ENCODE measurements around the gene MAPK1. TPM values are rescaled to one million over a fixed set of nuclear protein-coding genes. Genes with fewer than 3 reads are reported as not detected.

MAPK1 gene
- total RNA-seq, 1 experiment from 2014 or later = 87.4 TPM

DNA sequence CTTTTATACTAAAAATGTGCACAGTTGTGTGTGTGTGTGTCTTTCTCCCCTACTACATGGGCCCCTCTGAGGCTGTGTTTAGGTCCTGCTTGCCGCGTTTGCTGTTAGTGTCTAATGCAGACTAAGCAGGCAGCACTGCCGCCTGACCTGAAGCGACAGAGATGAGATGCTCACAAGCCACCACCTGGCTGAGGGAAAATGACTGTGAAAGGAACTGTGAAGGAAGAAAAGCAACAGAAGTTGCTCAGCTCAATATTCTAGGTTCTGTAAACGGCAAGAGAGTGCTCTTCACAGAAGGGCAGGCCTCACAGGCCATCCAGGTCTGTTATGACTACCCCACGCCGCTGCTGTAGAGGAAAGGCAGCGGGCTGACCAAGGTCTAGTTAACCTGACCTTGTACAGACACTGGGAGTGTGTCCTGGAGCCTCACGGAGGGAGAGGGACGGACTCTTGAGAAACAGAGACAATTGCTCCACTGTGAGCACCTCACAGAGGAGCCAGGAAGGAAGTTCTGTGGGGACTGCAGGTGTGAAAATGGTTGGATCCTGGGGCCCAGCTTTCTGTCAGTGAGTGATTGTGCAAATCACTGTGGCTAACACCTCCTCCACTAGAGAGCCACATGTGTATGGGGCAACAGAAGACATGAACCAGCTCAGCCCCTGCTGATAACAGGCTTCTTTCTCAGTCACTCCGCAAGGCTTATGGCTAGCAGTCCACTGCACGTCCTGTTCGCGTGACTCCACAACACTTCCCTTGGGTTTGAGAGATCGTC lies 100.6 kb downstream of the MAPK1 start:
- no peak for ATAC-seq
- Mint-ChIP-seq H3K27ac (peak overlapping the region; percentile 7; the same call in 1 of the 2 replicates), H3K27me3 (ENCODE audit: low read depth) (no peaks in the 10 kb centered on the region), H3K4me3 (no peak overlapping the region), H3K9me3 (no peaks in the 10 kb centered on the region), H3K36me3 (peaks cover 88% of the 10 kb centered on the region), H3K4me1 (no peaks in the 10 kb centered on the region)
- TF ChIP-seq NFATC4 (CRISPR knock-in tag; IDR thresholded peaks at IDR 0.05) (no peak), NR2C2 (CRISPR knock-in tag; IDR thresholded peaks at IDR 0.05) (no peak), NR3C1 (CRISPR knock-in tag; conservative IDR thresholded peaks at IDR 0.05; ENCODE audit: low read depth) (no peak), MYBL2 (CRISPR knock-in tag; IDR thresholded peaks at IDR 0.05) (no peak), IRF2 (CRISPR knock-in tag; IDR thresholded peaks at IDR 0.05; ENCODE audit: borderline replicate concordance, low read depth) (no peak), ESRRA (CRISPR knock-in tag; IDR thresholded peaks at IDR 0.05; ENCODE audit: borderline replicate concordance) (no peak), HMGA2 (CRISPR knock-in tag; IDR thresholded peaks at IDR 0.05) (no peak), FOXP1 (CRISPR knock-in tag; IDR thresholded peaks at IDR 0.05; ENCODE audit: borderline replicate concordance) (no peak), JUN (CRISPR knock-in tag; IDR thresholded peaks at IDR 0.05) (no peak), CREM (CRISPR knock-in tag; IDR thresholded peaks at IDR 0.05) (no peak), ZBTB21 (CRISPR knock-in tag; IDR thresholded peaks at IDR 0.05; ENCODE audit: borderline replicate concordance) (no peak)
- TF ChIP-seq, protein P1, sequence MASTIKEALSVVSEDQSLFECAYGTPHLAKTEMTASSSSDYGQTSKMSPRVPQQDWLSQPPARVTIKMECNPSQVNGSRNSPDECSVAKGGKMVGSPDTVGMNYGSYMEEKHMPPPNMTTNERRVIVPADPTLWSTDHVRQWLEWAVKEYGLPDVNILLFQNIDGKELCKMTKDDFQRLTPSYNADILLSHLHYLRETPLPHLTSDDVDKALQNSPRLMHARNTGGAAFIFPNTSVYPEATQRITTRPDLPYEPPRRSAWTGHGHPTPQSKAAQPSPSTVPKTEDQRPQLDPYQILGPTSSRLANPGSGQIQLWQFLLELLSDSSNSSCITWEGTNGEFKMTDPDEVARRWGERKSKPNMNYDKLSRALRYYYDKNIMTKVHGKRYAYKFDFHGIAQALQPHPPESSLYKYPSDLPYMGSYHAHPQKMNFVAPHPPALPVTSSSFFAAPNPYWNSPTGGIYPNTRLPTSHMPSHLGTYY (CRISPR knock-in tag; IDR thresholded peaks at IDR 0.05) = no peak
- TF ChIP-seq, protein P2, sequence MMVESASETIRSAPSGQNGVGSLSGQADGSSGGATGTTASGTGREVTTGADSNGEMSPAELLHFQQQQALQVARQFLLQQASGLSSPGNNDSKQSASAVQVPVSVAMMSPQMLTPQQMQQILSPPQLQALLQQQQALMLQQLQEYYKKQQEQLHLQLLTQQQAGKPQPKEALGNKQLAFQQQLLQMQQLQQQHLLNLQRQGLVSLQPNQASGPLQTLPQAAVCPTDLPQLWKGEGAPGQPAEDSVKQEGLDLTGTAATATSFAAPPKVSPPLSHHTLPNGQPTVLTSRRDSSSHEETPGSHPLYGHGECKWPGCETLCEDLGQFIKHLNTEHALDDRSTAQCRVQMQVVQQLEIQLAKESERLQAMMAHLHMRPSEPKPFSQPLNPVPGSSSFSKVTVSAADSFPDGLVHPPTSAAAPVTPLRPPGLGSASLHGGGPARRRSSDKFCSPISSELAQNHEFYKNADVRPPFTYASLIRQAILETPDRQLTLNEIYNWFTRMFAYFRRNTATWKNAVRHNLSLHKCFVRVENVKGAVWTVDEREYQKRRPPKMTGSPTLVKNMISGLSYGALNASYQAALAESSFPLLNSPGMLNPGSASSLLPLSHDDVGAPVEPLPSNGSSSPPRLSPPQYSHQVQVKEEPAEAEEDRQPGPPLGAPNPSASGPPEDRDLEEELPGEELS (CRISPR knock-in tag; IDR thresholded peaks at IDR 0.05) = no peak
- TF ChIP-seq, protein P3, sequence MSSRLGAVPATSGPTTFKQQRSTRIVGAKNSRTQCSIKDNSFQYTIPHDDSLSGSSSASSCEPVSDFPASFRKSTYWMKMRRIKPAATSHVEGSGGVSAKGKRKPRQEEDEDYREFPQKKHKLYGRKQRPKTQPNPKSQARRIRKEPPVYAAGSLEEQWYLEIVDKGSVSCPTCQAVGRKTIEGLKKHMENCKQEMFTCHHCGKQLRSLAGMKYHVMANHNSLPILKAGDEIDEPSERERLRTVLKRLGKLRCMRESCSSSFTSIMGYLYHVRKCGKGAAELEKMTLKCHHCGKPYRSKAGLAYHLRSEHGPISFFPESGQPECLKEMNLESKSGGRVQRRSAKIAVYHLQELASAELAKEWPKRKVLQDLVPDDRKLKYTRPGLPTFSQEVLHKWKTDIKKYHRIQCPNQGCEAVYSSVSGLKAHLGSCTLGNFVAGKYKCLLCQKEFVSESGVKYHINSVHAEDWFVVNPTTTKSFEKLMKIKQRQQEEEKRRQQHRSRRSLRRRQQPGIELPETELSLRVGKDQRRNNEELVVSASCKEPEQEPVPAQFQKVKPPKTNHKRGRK (CRISPR knock-in tag; IDR thresholded peaks at IDR 0.05; ENCODE audit: borderline replicate concordance) = no peak
- TF ChIP-seq, protein P4, sequence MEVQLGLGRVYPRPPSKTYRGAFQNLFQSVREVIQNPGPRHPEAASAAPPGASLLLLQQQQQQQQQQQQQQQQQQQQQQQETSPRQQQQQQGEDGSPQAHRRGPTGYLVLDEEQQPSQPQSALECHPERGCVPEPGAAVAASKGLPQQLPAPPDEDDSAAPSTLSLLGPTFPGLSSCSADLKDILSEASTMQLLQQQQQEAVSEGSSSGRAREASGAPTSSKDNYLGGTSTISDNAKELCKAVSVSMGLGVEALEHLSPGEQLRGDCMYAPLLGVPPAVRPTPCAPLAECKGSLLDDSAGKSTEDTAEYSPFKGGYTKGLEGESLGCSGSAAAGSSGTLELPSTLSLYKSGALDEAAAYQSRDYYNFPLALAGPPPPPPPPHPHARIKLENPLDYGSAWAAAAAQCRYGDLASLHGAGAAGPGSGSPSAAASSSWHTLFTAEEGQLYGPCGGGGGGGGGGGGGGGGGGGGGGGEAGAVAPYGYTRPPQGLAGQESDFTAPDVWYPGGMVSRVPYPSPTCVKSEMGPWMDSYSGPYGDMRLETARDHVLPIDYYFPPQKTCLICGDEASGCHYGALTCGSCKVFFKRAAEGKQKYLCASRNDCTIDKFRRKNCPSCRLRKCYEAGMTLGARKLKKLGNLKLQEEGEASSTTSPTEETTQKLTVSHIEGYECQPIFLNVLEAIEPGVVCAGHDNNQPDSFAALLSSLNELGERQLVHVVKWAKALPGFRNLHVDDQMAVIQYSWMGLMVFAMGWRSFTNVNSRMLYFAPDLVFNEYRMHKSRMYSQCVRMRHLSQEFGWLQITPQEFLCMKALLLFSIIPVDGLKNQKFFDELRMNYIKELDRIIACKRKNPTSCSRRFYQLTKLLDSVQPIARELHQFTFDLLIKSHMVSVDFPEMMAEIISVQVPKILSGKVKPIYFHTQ (CRISPR knock-in tag; IDR thresholded peaks at IDR 0.05) = no peak
- ChIA-PET POLR2A (no interaction called here), CTCF (no interaction called here)
- no peak for DNase-seq (ENCODE audit: low spot score)

DNA sequence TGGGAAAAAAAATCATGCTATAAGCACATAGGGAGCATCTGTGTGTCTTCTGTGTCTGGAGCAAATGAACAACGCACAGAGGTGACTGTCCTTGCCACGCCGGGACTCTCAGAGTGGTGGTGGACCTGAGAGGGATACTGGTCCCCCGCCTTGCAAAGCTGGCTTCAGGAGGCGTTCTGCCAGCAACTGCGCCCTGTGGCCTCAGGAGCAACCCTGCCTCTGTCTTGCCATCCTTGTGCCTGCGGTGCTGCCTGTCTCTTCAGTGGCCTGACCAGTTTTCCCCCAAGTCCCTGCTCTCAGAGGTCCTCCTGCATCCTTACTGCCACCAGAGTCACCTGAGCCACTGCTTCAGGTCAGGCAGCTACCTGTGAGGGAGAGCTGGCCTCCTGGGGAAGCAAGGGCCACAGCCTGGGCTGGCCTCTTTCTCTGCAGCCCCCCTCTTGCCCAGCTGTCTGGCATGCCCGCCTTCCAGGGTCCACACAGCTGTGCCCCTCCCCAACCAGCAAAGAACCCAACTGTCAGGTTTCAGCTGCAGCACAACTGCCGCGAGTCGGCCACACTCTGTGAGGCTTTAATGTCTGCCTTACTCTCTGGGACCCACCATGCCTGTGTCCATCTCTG lies 101.4 kb downstream of the MAPK1 start:
- H3K36me3 Mint-ChIP-seq = peaks cover 79% of the 10 kb centered on the region
- no peak overlapping the region for H3K27ac Mint-ChIP-seq
- H3K27me3 Mint-ChIP-seq (ENCODE audit: low read depth) = no peaks in the 10 kb centered on the region
- POLR2A ChIA-PET = no interaction called here
- H3K4me1 Mint-ChIP-seq = no peaks in the 10 kb centered on the region
- CTCF ChIA-PET = no interaction called here
- no peak overlapping the region for H3K4me3 Mint-ChIP-seq
- ATAC-seq (no peak), DNase-seq (ENCODE audit: low spot score) (no peak)
- no peaks in the 10 kb centered on the region for H3K9me3 Mint-ChIP-seq
- TF ChIP-seq NFE2L1 (CRISPR knock-in tag; IDR thresholded peaks at IDR 0.05) = no peak
- TF ChIP-seq, protein P5, sequence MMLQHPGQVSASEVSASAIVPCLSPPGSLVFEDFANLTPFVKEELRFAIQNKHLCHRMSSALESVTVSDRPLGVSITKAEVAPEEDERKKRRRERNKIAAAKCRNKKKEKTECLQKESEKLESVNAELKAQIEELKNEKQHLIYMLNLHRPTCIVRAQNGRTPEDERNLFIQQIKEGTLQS (CRISPR knock-in tag; conservative IDR thresholded peaks at IDR 0.05) = no peak
- no peak for TF ChIP-seq ZNF396 (CRISPR knock-in tag; IDR thresholded peaks at IDR 0.05; ENCODE audit: borderline replicate concordance)
- TF ChIP-seq SMAD4 (CRISPR knock-in tag; IDR thresholded peaks at IDR 0.05) = no peak
- TF ChIP-seq GABPB1 (CRISPR knock-in tag; IDR thresholded peaks at IDR 0.05) = no peak
- TF ChIP-seq, protein P6, sequence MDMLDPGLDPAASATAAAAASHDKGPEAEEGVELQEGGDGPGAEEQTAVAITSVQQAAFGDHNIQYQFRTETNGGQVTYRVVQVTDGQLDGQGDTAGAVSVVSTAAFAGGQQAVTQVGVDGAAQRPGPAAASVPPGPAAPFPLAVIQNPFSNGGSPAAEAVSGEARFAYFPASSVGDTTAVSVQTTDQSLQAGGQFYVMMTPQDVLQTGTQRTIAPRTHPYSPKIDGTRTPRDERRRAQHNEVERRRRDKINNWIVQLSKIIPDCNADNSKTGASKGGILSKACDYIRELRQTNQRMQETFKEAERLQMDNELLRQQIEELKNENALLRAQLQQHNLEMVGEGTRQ (CRISPR knock-in tag; IDR thresholded peaks at IDR 0.05) = no peak
- TF ChIP-seq, protein P7, sequence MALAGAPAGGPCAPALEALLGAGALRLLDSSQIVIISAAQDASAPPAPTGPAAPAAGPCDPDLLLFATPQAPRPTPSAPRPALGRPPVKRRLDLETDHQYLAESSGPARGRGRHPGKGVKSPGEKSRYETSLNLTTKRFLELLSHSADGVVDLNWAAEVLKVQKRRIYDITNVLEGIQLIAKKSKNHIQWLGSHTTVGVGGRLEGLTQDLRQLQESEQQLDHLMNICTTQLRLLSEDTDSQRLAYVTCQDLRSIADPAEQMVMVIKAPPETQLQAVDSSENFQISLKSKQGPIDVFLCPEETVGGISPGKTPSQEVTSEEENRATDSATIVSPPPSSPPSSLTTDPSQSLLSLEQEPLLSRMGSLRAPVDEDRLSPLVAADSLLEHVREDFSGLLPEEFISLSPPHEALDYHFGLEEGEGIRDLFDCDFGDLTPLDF (CRISPR knock-in tag; IDR thresholded peaks at IDR 0.05) = no peak
- TF ChIP-seq RELA (CRISPR knock-in tag; IDR thresholded peaks at IDR 0.05; ENCODE audit: borderline replicate concordance) = no peak
